IMR-90 (cell line): ENCODE data around the gene TREH.
"Not testable (repeated sequence)": the region's sequence is repeated elsewhere in the genome, so short reads cannot be mapped to it uniquely, and the experiment has no call there.

Experiments used
- BHLHE40 ChIP-seq: fragments of 150-350 bp; IDR thresholded peaks from 2 replicates; pipeline ENCODE4 v1.6.1; 2016; ENCODE audit warnings: mild to moderate bottlenecking, low read depth, low read length
- CEBPB ChIP-seq: IDR thresholded peaks from 2 replicates; pipeline ENCODE4 v1.6.1; 2012; ENCODE audit warnings: low read depth, low read length, improper control_type of control experiment
- CTCF ChIP-seq: conservative IDR thresholded peaks from 2 replicates; pipeline ENCODE4 v1.5.1; 2012; ENCODE audit warnings: mild to moderate bottlenecking, low read depth, low read length, improper control_type of control experiment
- MXI1 ChIP-seq: IDR thresholded peaks from 2 replicates; pipeline ENCODE4 v1.6.1; 2012; ENCODE audit warnings: low read depth, mild to moderate bottlenecking, low read length, moderate library complexity, borderline replicate concordance
- POLR2A ChIP-seq: IDR thresholded peaks from 2 replicates; pipeline ENCODE4 v1.6.1; 2012; ENCODE audit warnings: mild to moderate bottlenecking, low read depth, low read length
- RAD21 ChIP-seq: IDR thresholded peaks from 2 replicates; pipeline ENCODE4 v1.6.1; 2012; ENCODE audit warnings: low read length, improper control_type of control experiment
- RCOR1 ChIP-seq: IDR thresholded peaks from 2 replicates; pipeline ENCODE4 v1.6.1; 2012; ENCODE audit warnings: mild to moderate bottlenecking, low read length, improper control_type of control experiment; ENCODE audit not compliant: insufficient replicate concordance
- RFX5 ChIP-seq: IDR thresholded peaks from 2 replicates; pipeline ENCODE4 v1.8.0; 2012; ENCODE audit warnings: low read depth, mild to moderate bottlenecking, low read length, moderate library complexity
- SMC3 ChIP-seq: fragments of 150-350 bp; IDR thresholded peaks from 2 replicates; pipeline ENCODE4 v1.6.1; 2016; ENCODE audit warnings: low read depth, mild to moderate bottlenecking, antibody characterized with exemption, low read length, moderate library complexity
- USF2 ChIP-seq: fragments of 150-350 bp; IDR thresholded peaks from 2 replicates; pipeline ENCODE4 v1.6.1; 2017; ENCODE audit warnings: mild to moderate bottlenecking, antibody characterized with exemption, low read length, low read depth

GRCh38 chr11:118727001-118727720 is 47.7 kb upstream of the TREH start:
- not testable (repeated sequence) for TF ChIP-seq RCOR1, BHLHE40, CTCF, RFX5, POLR2A, SMC3, RAD21, USF2, CEBPB, MXI1
